Epithelial cell of proximal tubule (primary cell): ENCODE data around the gene SORBS2. TPM values are rescaled to one million over a fixed set of nuclear protein-coding genes. Genes with fewer than 3 reads are reported as not detected.
A peak's percentile ranks its signal among the peaks of the same experiment; 100 is the strongest.
"Not testable (repeated sequence)": the region's sequence is repeated elsewhere in the genome, so short reads cannot be mapped to it uniquely, and the experiment has no call there.

Source experiments
- DNase-seq: peaks from one replicate; pipeline ENCODE4 v3.0.0-alpha.2; 2011; ENCODE audit warnings: low read depth
- H3K4me3 ChIP-seq: 2 replicates; pipeline ENCODE4 v1.5.1; 2011; ENCODE audit warnings: low read depth, mild to moderate bottlenecking, low read length
- total RNA-seq: library from RNA; depleted of rRNA; stranded (reverse); fragments of >200 nt; gene quantifications from 2 replicates; pipeline ENCODE4 v1.2.3, GENCODE V29; 2015
- TF ChIP-seq, protein P1 (sequence below): conservative IDR thresholded peaks from 2 replicates; pipeline ENCODE4 v1.5.1; 2012; ENCODE audit warnings: low read depth, mild to moderate bottlenecking, low read length

The SORBS2 gene
- total RNA-seq, 1 donor from 2014 or later = 11.6 TPM

DNA sequence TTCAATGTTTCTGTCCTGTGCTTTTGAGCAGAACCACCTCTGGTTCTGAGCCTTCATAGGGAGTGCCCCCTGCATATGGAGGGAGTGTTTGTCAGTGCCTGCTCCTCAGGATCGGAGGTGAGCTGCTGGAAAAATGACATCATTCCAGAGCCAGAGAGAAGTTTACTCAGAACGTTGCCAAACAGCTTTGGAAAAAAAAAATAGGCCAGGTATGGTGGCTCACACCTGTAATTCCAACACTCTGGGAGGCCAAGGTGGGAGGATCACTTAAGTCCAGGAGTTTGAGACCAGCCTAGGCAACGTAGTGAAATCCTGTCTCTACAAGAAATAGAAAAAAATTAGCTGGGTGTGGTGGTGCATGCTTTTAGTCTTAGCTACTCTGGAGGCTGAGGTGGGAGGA is 249.5 kb downstream of the SORBS2 start:
- H3K4me3 ChIP-seq = no peak overlapping the region
- TF ChIP-seq, protein P1, sequence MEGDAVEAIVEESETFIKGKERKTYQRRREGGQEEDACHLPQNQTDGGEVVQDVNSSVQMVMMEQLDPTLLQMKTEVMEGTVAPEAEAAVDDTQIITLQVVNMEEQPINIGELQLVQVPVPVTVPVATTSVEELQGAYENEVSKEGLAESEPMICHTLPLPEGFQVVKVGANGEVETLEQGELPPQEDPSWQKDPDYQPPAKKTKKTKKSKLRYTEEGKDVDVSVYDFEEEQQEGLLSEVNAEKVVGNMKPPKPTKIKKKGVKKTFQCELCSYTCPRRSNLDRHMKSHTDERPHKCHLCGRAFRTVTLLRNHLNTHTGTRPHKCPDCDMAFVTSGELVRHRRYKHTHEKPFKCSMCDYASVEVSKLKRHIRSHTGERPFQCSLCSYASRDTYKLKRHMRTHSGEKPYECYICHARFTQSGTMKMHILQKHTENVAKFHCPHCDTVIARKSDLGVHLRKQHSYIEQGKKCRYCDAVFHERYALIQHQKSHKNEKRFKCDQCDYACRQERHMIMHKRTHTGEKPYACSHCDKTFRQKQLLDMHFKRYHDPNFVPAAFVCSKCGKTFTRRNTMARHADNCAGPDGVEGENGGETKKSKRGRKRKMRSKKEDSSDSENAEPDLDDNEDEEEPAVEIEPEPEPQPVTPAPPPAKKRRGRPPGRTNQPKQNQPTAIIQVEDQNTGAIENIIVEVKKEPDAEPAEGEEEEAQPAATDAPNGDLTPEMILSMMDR = no peak
- DNase-seq = no peak

DNA sequence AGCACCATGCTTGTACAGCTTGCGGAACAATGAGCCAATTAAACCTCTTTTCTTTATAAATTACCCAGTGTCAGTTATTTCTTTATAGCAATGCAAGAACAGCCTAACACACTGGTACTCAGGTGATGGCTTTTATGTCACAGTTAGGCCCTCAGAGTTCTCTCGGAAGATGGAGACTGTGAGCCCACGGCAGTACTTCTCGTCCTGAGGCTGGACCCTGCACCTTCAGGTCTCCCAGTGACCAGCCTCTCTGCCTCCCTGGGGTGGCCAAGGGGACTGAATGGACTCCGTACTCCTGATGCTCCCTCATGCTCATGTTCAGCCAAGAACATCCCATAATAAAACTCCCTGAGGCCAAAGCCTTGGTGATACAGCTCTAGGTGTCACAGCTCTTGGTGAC is 251.7 kb downstream of the SORBS2 start:
- no peak overlapping the region for H3K4me3 ChIP-seq
- DNase-seq = no peak
- TF ChIP-seq, protein P1 = no peak

DNA sequence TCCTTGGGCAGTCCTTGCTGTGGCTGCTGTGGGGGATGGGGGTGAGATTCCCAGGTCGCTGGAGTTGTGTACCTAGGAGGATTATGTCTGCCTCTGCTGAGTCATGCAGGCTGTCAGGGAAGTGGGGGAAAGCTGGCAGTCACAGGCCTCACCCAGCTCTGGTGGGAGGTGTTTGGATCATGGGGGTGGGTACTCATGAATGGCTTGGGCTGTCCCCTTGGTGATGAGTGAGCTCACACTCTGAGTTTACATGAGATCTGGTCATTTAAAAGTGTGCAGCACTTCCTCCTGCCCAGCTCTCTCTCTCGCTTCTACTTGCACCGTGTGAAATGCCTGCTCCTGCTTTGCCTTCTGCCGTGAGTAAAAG is 252.1 kb downstream of the SORBS2 start:
- DNase-seq = peak; percentile 80
- no peak overlapping the region for H3K4me3 ChIP-seq
- TF ChIP-seq, protein P1 = no peak

DNA sequence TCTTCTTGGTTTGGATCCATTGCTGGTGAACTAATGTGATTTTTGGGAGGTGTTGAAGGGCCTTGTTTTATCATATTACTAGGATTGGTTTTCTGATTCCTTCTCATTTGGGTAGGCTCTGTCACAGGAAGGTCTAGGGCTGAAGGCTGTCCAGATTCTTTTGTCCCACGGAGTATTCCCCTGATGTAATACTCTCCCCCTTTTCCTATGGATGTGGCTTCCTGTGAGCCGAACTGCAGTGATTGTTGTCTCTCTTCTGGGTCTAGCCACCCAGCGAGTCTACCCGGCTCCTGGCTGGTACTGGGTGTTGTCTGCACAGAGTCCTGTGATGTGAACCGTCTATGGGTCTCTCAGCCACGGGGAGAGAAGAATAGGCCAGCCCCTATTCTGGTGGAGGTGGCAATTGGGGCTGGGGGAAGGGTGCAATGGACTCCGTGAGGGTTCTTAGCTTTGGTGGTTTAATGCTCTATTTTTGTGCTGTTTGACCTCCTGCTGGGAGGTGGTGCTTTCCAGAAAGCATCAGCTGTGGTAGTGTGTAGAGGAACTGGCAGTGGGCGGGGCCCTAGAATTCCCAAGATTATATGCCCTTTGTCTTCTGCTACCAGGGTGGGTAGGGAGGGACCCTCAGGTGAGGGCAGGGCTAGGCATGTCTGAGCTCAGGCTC is 252.6 kb downstream of the SORBS2 start:
- H3K4me3 ChIP-seq = not testable (repeated sequence)
- DNase-seq = peak; percentile 22

DNA sequence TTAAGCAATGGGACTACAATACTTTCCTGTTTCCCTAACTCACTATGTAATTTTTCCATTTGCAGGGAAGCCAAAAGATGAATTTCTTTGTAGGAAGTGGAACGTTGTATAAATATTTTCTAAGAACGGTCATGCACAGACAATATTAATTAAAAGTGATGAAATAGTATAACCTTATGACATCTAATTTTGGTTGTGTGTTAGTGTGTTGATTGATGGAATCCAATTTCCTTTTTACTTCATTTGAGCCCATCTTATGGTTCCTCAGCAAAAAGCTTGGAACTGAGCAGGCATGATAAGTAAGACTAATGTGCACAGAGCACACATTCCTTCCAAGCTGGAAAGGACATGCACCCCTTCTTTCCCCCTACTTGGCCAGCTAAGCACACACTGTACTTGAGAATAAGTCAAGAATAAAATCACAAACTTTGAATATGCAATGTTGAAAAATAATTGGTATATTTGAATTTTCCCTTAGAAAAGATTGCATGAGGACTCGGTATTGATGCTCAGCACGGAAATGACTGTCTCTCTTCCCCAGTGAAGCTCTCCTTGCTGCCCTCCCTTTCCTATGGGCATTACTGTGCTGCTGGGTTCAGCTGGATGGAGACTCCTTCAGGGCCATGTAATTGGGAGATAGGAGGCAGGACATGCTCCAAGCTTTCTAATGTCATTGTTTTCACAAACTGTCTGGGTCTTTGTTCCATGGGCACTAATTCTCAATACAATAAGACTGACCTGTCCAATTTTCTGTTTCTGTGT is 257.4 kb downstream of the SORBS2 start:
- H3K4me3 ChIP-seq = no peak overlapping the region
- TF ChIP-seq, protein P1 = no peak
- no peak for DNase-seq

DNA sequence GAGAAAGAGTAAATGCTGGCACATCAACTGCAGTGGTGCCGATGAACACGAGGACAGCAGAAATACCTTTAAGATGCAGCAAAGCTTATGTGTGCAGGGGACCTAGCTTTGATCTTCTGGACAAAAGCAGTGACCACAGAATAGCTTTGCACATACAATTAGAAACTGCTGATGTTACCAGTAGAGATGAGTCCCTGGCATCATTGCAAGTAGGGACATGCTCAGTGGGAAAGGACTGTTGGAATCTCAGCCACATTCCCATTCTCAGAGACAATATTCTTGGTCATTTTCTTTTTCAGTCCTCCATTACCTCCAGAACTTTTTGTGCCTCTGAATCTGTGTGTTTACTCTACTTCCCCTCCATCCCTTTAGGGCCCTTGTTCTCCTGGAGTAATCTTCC is 259.7 kb downstream of the SORBS2 start:
- DNase-seq = no peak
- H3K4me3 ChIP-seq = no peak overlapping the region
- TF ChIP-seq, protein P1 = no peak

DNA sequence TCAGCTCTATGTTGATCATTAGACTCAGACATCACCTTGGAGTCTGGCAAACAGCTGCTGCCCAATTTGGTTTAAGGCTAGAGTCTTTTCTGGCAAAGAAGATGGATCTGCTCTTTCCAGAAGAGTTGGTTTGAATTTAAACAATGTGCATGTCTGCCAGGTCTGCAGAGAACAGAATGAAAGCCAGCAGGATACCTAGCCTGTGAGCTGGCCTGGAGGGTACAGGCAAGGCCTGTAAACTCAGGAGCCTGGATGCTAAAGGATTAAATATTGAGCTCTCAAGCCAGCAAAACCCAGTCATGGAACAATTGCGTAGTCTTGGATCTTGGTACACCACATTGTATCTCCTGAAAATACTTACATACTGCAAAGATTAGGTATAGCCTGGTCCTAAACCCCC is 261.1 kb downstream of the SORBS2 start:
- no peak overlapping the region for H3K4me3 ChIP-seq
- no peak for DNase-seq
- TF ChIP-seq, protein P1 = no peak
